CD4-positive, alpha-beta T cell (primary cell): ENCODE results near the gene PTPRN2. TPM values are rescaled to one million over a fixed set of nuclear protein-coding genes. Genes with fewer than 3 reads are reported as not detected.

Experiments used
- ATAC-seq: fragments of 200-7000 bp; cut with Tn5 transposase; one replicate; pipeline ENCODE4 v1.10.0; 2022; ENCODE audit warnings: mild to moderate bottlenecking; ENCODE audit not compliant: poor library complexity
- CTCF ChIA-PET: fragments of 350-600 bp; sonication (Branson Sonifier 250); formaldehyde crosslinking; loops from one replicate; lab custom pipeline; 2021; ENCODE audit warnings: antibody characterized with exemption, inconsistent platforms; lab: Charles Lee
- POLR2A ChIA-PET: fragments of 350-600 bp; sonication (Branson Sonifier 250); formaldehyde crosslinking; loops from one replicate; lab custom pipeline; 2021; ENCODE audit warnings: antibody characterized with exemption, inconsistent platforms; lab: Charles Lee
- DNase-seq, 14 experiments: peaks; one replicate each; pipeline ENCODE4 v3.0.0-alpha.2; 2013 to 2020; ENCODE audit warnings: mixed read lengths in 2 of 14
- H3K27ac ChIP-seq, 2 donors: one replicate each; pipeline versions ENCODE4 v1.5.1 to v1.7.0; 2013; ENCODE audit warnings: low read length in 2 of 2, low read depth in 1 of 2, mild to moderate bottlenecking in 1 of 2
- H3K27me3 ChIP-seq, 2 experiments: 1 replicate in 1 of 2; 2 replicates in 1 of 2; pipeline versions ENCODE4 v1.6.1 to v1.7.0; 2013; ENCODE audit warnings: low read length in 2 of 2, control low read depth in 1 of 2, mild to moderate bottlenecking in 1 of 2, moderate library complexity in 1 of 2; ENCODE audit not compliant: insufficient read depth in 2 of 2, control insufficient read depth in 1 of 2
- H3K36me3 ChIP-seq: one replicate; pipeline ENCODE4 v1.6.1; 2013; ENCODE audit warnings: low read length, control low read depth; ENCODE audit not compliant: insufficient read depth
- H3K4me1 ChIP-seq: one replicate; pipeline ENCODE4 v1.6.1; 2013; ENCODE audit warnings: low read length, control low read depth; ENCODE audit not compliant: insufficient read depth
- H3K4me3 ChIP-seq: one replicate; pipeline ENCODE4 v1.5.1; 2013; ENCODE audit warnings: mild to moderate bottlenecking, low read length, moderate library complexity
- H3K9me3 ChIP-seq, 2 experiments: 1 replicate in 1 of 2; 2 replicates in 1 of 2; pipeline versions ENCODE4 v1.6.1 to v1.7.0; 2013; ENCODE audit warnings: low read length in 2 of 2, mild to moderate bottlenecking in 2 of 2, control low read depth in 1 of 2, moderate library complexity in 1 of 2; ENCODE audit not compliant: control insufficient read depth in 1 of 2, insufficient read depth in 1 of 2
- H3K27ac Mint-ChIP-seq: one replicate; pipeline ENCODE4 v1.8.0; 2020; ENCODE audit warnings: mixed read lengths
- H3K27me3 Mint-ChIP-seq: one replicate; pipeline ENCODE4 v1.8.0; 2021; ENCODE audit warnings: mixed read lengths
- H3K36me3 Mint-ChIP-seq: one replicate; pipeline ENCODE4 v1.8.0; 2021; ENCODE audit warnings: low read depth, mixed read lengths
- H3K4me1 Mint-ChIP-seq: one replicate; pipeline ENCODE4 v1.8.0; 2021; ENCODE audit warnings: low read depth, mixed read lengths
- H3K4me3 Mint-ChIP-seq: one replicate; pipeline ENCODE4 v1.8.0; 2020; ENCODE audit warnings: mild to moderate bottlenecking, mixed read lengths
- H3K9me3 Mint-ChIP-seq: one replicate; pipeline ENCODE4 v1.8.0; 2020; ENCODE audit warnings: mixed read lengths
- intact Hi-C, 2 experiments: fragments of 100-400 bp; cut with DNase I in 1 of 2; cut with micrococcal nuclease in 1 of 2; formaldehyde crosslinking; loops; one replicate each; pipeline versions ENCODE4 v1.15.1 to v1.9.0; 2023 to 2025; cut with DNase I, micrococcal nuclease
- total RNA-seq, 174 experiments: library from RNA in 2 of 174; stranded (reverse) in 2 of 174; gene quantifications; one replicate each; pipeline ENCODE4 v1.2.3 and lab custom pipeline; 2021 to 2026
- TF ChIP-seq, protein P1 (sequence below): fragments of 200-600 bp; IDR thresholded peaks from one replicate; pipeline ENCODE4 v1.8.0; 2022; ENCODE audit warnings: antibody characterized with exemption, mild to moderate bottlenecking

The PTPRN2 gene
- total RNA-seq, 2 experiments from 2014 or later, result 0.34 to 0.44 TPM

DNA sequence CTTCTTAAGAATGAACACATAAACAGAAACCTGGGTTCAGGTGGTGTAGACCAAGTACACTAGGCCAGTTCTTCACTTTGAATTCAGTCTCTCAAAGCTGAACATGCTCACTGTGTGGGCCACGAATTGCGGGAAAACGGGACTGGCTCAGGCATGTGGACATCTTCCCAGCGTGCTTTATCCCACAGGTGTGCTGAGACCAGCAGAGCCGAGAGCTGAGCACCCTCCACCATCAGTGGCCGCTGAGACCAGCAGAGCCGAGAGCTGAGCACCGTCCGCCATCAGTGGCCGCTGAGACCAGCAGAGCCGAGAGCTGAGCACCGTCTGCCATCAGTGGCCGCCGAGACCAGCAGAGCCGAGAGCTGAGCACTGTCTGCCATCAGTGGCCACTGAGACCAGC is 985.5 kb downstream of the PTPRN2 start:
- no peaks in the 10 kb centered on the region for H3K27me3 ChIP-seq
- H3K9me3 ChIP-seq, result peaks cover 0 to 5% of the 10 kb centered on the region in 2 experiments
- no peak overlapping the region for H3K4me3 ChIP-seq
- CTCF ChIA-PET, result no interaction called here
- no peak overlapping the region for H3K27ac ChIP-seq
- H3K36me3 ChIP-seq, result no peaks in the 10 kb centered on the region
- ATAC-seq, result no peak
- H3K36me3 Mint-ChIP-seq, result no peaks in the 10 kb centered on the region
- H3K9me3 Mint-ChIP-seq, result no peaks in the 10 kb centered on the region
- H3K27ac Mint-ChIP-seq, result no peak overlapping the region
- H3K4me1 ChIP-seq, result peaks cover 2% of the 10 kb centered on the region
- no peaks in the 10 kb centered on the region for H3K27me3 Mint-ChIP-seq
- H3K4me3 Mint-ChIP-seq, result no peak overlapping the region
- peaks cover 6% of the 10 kb centered on the region for H3K4me1 Mint-ChIP-seq
- DNase-seq, result no peak
- intact Hi-C loops, result no loop called here
- POLR2A ChIA-PET, result interaction anchor here (1.0 kb wide), 1 partner anchor 83 kb away, joined by 3 read pairs; no protein-coding TSS in a partner anchor
- TF ChIP-seq, protein P1, sequence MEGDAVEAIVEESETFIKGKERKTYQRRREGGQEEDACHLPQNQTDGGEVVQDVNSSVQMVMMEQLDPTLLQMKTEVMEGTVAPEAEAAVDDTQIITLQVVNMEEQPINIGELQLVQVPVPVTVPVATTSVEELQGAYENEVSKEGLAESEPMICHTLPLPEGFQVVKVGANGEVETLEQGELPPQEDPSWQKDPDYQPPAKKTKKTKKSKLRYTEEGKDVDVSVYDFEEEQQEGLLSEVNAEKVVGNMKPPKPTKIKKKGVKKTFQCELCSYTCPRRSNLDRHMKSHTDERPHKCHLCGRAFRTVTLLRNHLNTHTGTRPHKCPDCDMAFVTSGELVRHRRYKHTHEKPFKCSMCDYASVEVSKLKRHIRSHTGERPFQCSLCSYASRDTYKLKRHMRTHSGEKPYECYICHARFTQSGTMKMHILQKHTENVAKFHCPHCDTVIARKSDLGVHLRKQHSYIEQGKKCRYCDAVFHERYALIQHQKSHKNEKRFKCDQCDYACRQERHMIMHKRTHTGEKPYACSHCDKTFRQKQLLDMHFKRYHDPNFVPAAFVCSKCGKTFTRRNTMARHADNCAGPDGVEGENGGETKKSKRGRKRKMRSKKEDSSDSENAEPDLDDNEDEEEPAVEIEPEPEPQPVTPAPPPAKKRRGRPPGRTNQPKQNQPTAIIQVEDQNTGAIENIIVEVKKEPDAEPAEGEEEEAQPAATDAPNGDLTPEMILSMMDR, result no peak

DNA sequence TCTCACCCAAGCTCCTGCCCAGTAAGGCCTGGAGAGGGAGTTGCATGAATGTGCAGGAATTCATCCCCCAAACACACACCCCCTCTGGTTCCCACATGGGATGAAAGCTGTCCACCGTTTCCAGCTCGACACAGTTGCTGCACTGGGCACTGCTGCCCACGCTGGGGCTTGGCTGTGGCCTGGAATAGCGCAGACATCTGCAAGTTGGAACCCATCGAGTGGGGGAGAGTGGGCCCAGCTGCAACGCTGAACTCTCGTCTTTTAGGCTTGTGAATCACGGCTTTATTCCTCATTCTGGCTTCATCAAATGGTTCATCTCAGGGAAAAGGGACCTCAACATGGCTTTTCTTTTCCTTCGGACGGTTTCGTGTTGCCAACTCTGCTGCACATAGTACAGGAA is 986.1 kb downstream of the PTPRN2 start:
- Histone ChIP-seq H3K9me3 (peaks cover 0 to 5% of the 10 kb centered on the region in 2 experiments), H3K4me1 (peaks cover 2% of the 10 kb centered on the region), H3K4me3 (no peak overlapping the region), H3K27ac (no peak overlapping the region), H3K27me3 (no peaks in the 10 kb centered on the region), H3K36me3 (no peaks in the 10 kb centered on the region)
- no peak for ATAC-seq
- no peaks in the 10 kb centered on the region for H3K9me3 Mint-ChIP-seq
- ChIA-PET CTCF (no interaction called here), POLR2A (interaction anchor here (0.8 to 1.4 kb wide), 3 partner anchors 11 to 82 kb away, joined by 3 read pairs; no protein-coding TSS in a partner anchor)
- no peaks in the 10 kb centered on the region for H3K27me3 Mint-ChIP-seq
- H3K36me3 Mint-ChIP-seq, result no peaks in the 10 kb centered on the region
- no peak for DNase-seq
- H3K4me1 Mint-ChIP-seq, result peaks cover 2% of the 10 kb centered on the region
- no peak overlapping the region for H3K27ac Mint-ChIP-seq
- no peak overlapping the region for H3K4me3 Mint-ChIP-seq
- intact Hi-C loops, result no loop called here
- TF ChIP-seq, protein P1, result no peak

DNA sequence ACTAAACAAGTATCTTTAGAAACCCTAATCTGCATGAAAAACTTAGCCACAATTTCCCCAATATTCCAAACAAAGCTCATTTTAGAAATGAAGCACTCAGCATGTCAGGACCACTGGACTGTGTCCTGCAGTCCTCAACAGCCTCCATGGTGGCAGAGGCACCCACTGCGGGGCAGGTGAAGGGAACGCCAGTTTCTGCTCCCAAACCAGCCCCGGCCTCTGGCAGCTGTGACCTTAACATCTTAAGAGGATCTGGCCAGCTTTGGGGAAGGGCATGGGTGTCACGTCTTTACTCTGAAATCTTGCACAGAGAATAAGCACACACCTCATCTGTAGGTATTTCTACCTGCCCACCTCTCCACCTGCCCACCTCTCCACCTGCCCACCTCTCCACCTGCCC is 988.1 kb downstream of the PTPRN2 start:
- Histone ChIP-seq H3K36me3 (no peaks in the 10 kb centered on the region), H3K4me3 (no peak overlapping the region), H3K27me3 (no peaks in the 10 kb centered on the region), H3K27ac (no peak overlapping the region), H3K9me3 (peaks cover 0 to 2% of the 10 kb centered on the region in 2 experiments), H3K4me1 (no peaks in the 10 kb centered on the region)
- DNase-seq (no peak), ATAC-seq (no peak)
- ChIA-PET CTCF (no interaction called here), POLR2A (no interaction called here)
- H3K27me3 Mint-ChIP-seq, result no peaks in the 10 kb centered on the region
- no peaks in the 10 kb centered on the region for H3K36me3 Mint-ChIP-seq
- TF ChIP-seq, protein P1, result no peak
- no peaks in the 10 kb centered on the region for H3K4me1 Mint-ChIP-seq
- H3K4me3 Mint-ChIP-seq, result no peak overlapping the region
- intact Hi-C loops, result no loop called here
- no peak overlapping the region for H3K27ac Mint-ChIP-seq
- H3K9me3 Mint-ChIP-seq, result no peaks in the 10 kb centered on the region
